Stimulated activated naive CD8-positive, alpha-beta T cell treated with anti-CD3 and anti-CD28 coated beads, Interleukin-15, amount 100 ng/mL, for 72 hours (primary cell): ENCODE data around the gene NFIA.

Experiments
- ATAC-seq: fragments of 150-1000 bp; cut with Tn5 transposase; 2 replicates; pipeline ENCODE4 v1.10.0; 2021; ENCODE audit warnings: mild to moderate bottlenecking, moderate library complexity
- DNase-seq, 2 donors: peaks; one replicate each; pipeline ENCODE4 v3.0.0; 2021 to 2022
- H3K27ac Mint-ChIP-seq, 2 donors: one replicate each; pipeline ENCODE4 v1.8.0; 2022; ENCODE audit warnings: mild to moderate bottlenecking in 2 of 2, mixed read lengths in 2 of 2, moderate library complexity in 2 of 2
- H3K27me3 Mint-ChIP-seq: one replicate; pipeline ENCODE4 v1.8.0; 2022; ENCODE audit warnings: mixed read lengths
- H3K4me1 Mint-ChIP-seq: one replicate; pipeline ENCODE4 v1.8.0; 2022; ENCODE audit warnings: mild to moderate bottlenecking, mixed read lengths
- H3K4me3 Mint-ChIP-seq, 2 donors: one replicate each; pipeline ENCODE4 v1.8.0; 2022; ENCODE audit warnings: mild to moderate bottlenecking in 2 of 2, mixed read lengths in 2 of 2, moderate library complexity in 1 of 2
- H3K9me3 Mint-ChIP-seq, 2 donors: one replicate each; pipeline ENCODE4 v1.8.0; 2022; ENCODE audit warnings: mixed read lengths in 2 of 2

The NFIA gene

DNA sequence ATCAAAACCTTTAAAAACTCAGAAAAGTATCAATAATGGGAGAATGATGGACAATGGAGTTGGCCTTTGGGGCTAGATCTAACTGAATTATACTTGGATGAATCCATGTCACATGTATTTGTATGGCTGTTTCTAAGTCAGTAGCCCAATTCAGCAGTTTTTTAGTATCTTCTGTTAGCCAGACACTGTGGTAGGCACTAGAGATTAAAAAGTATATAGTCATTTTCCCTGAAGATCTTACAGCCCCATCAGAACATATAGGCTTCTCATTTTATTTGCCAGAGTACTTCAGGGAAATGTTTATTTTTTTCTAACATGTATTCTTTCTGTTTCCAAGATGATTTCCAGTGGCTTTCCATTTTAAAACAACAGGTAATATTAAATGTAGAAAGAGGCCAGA, 273.7 kb downstream of the NFIA start:
- H3K9me3 Mint-ChIP-seq, result no peaks in the 10 kb centered on the region
- H3K4me3 Mint-ChIP-seq, result no peak overlapping the region
- no peaks in the 10 kb centered on the region for H3K4me1 Mint-ChIP-seq
- no peak for DNase-seq
- H3K27ac Mint-ChIP-seq, result no peak overlapping the region
- ATAC-seq, result no peak
- no peaks in the 10 kb centered on the region for H3K27me3 Mint-ChIP-seq

GRCh38 chr1:61356995-61357394, 274.6 kb downstream of the NFIA start:
- no peaks in the 10 kb centered on the region for H3K4me1 Mint-ChIP-seq
- ATAC-seq, result no peak
- no peak overlapping the region for H3K27ac Mint-ChIP-seq
- no peaks in the 10 kb centered on the region for H3K9me3 Mint-ChIP-seq
- H3K4me3 Mint-ChIP-seq, result no peak overlapping the region
- no peaks in the 10 kb centered on the region for H3K27me3 Mint-ChIP-seq
- no peak for DNase-seq

GRCh38 chr1:61357539-61357938, 275.2 kb downstream of the NFIA start:
- H3K27me3 Mint-ChIP-seq, result no peaks in the 10 kb centered on the region
- H3K27ac Mint-ChIP-seq, result no peak overlapping the region
- no peaks in the 10 kb centered on the region for H3K4me1 Mint-ChIP-seq
- no peaks in the 10 kb centered on the region for H3K9me3 Mint-ChIP-seq
- ATAC-seq, result no peak
- DNase-seq, result no peak
- no peak overlapping the region for H3K4me3 Mint-ChIP-seq

GRCh38 chr1:61358770-61359455, 276.6 kb downstream of the NFIA start:
- no peaks in the 10 kb centered on the region for H3K27me3 Mint-ChIP-seq
- H3K9me3 Mint-ChIP-seq, result no peaks in the 10 kb centered on the region

DNA sequence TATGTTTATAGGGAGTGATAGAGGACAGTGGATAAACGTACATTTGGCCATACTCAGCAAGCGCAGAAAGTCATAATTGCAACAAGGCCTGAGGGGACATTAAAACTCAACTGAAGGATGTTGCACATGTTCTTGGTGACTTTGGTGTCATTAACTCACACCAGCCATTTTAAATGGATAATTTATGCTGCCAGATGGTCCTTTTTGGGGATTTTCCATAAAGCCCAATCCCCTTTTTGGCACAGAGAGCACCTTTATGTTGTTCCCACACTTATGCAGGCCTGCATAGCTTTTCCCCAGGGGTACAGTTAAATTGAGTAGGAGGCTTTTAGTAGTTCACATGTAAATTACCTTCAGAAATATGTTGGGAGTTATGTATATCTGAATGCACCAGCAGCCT, 279.6 kb downstream of the NFIA start:
- Mint-ChIP-seq H3K4me1 (no peaks in the 10 kb centered on the region), H3K27ac (no peak overlapping the region), H3K4me3 (no peak overlapping the region), H3K9me3 (no peaks in the 10 kb centered on the region), H3K27me3 (no peaks in the 10 kb centered on the region)
- DNase-seq (no peak), ATAC-seq (no peak)

More at GRCh38 chr1:61358770-61359455, 276.6 kb downstream of the NFIA start:
- DNase-seq (no peak), ATAC-seq (no peak)
- Mint-ChIP-seq H3K4me3 (no peak overlapping the region), H3K27ac (peak overlapping the region in 1 of 2 donors; percentile 44), H3K4me1 (no peaks in the 10 kb centered on the region)

DNA sequence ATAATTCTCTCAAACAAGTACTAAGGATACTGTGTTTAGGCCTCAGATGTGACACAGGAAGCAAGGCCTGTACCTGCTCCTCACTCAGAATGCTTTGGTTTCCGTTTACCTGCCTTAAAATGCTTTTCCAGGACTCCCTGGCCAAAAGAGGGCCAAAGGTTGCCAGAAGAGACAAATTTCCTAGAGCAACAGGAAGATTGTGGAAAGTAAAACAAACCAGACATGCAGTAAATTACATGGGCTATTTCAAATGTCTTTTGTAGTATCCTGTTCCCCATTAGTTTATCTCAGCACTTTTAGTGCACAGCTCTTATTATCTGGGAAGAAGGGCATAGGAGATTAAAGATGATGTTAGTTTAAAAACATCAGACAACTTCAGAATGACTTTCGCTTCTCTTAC, 280.0 kb downstream of the NFIA start:
- DNase-seq, result no peak
- Mint-ChIP-seq H3K4me1 (no peaks in the 10 kb centered on the region), H3K9me3 (no peaks in the 10 kb centered on the region), H3K27me3 (no peaks in the 10 kb centered on the region), H3K4me3 (no peak overlapping the region), H3K27ac (no peak overlapping the region)
- no peak for ATAC-seq

- DNase-seq (no peak), ATAC-seq (no peak)
- H3K9me3 Mint-ChIP-seq, result no peaks in the 10 kb centered on the region
- H3K27me3 Mint-ChIP-seq, result no peaks in the 10 kb centered on the region
- H3K4me3 Mint-ChIP-seq, result no peak overlapping the region
- H3K4me1 Mint-ChIP-seq, result no peaks in the 10 kb centered on the region
- no peak overlapping the region for H3K27ac Mint-ChIP-seq
These were observed 286.0 kb downstream of the NFIA start for GRCh38 chr1:61368366-61368765.

DNA sequence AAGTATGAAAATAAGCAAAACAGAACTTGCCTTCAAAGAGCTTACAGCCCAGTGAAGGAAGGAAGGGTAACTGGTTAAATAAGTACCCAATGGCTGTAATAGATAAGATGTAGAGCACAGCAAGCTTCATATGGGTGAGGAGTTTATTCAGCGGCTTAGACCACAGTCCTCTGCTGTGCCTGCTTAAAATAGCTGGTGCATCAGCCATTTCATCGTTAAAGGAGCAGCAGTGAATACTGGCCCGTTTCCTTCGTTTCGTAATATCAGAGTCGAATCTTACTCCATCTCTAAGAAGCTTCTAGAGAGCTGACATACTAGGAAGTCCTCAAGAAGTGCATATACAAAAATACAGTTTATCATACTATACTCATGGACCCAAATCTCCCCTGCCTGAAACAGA, 286.5 kb downstream of the NFIA start:
- DNase-seq (no peak), ATAC-seq (no peak)
- no peaks in the 10 kb centered on the region for H3K9me3 Mint-ChIP-seq
- H3K4me1 Mint-ChIP-seq, result no peaks in the 10 kb centered on the region
- no peak overlapping the region for H3K4me3 Mint-ChIP-seq
- H3K27me3 Mint-ChIP-seq, result no peaks in the 10 kb centered on the region
- no peak overlapping the region for H3K27ac Mint-ChIP-seq

- H3K27ac Mint-ChIP-seq, result no peak overlapping the region
- ATAC-seq (no peak), DNase-seq (no peak)
- no peaks in the 10 kb centered on the region for H3K4me1 Mint-ChIP-seq
- no peaks in the 10 kb centered on the region for H3K9me3 Mint-ChIP-seq
- H3K4me3 Mint-ChIP-seq, result no peak overlapping the region
- H3K27me3 Mint-ChIP-seq, result no peaks in the 10 kb centered on the region
These were observed 288.0 kb downstream of the NFIA start for GRCh38 chr1:61370177-61370912.

GRCh38 chr1:61370913-61371279, 288.5 kb downstream of the NFIA start:
- ATAC-seq (no peak), DNase-seq (no peak)
- Mint-ChIP-seq H3K27me3 (no peaks in the 10 kb centered on the region), H3K4me1 (no peaks in the 10 kb centered on the region), H3K4me3 (no peak overlapping the region), H3K9me3 (no peaks in the 10 kb centered on the region), H3K27ac (no peak overlapping the region)

GRCh38 chr1:61372944-61373343, 290.6 kb downstream of the NFIA start:
- no peak overlapping the region for H3K4me3 Mint-ChIP-seq
- H3K27me3 Mint-ChIP-seq, result no peaks in the 10 kb centered on the region
- no peak for ATAC-seq
- no peaks in the 10 kb centered on the region for H3K9me3 Mint-ChIP-seq
- DNase-seq, result no peak
- peak overlapping the region in 1 of 2 donors; percentile 52 for H3K27ac Mint-ChIP-seq
- no peaks in the 10 kb centered on the region for H3K4me1 Mint-ChIP-seq

DNA sequence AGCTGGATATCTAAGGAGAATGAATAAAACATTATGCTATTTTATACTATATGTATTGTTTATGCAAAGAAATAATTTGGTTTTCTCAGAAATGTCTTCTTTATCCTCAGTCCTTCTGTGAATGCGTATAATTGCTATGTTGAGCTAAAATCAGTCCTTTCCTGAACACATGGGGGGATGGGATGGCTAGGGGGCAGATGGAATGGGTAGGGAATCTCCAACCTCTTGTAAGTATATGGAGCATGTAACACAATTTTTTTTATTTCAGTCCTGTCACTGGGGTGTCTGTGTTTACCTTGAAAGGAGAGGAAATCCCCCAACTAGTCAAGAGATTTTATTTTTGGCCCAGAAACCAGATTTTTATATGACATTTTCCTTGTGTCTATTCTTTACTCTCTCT, 291.8 kb downstream of the NFIA start:
- Mint-ChIP-seq H3K4me1 (no peaks in the 10 kb centered on the region), H3K27me3 (no peaks in the 10 kb centered on the region), H3K27ac (no peak overlapping the region), H3K4me3 (no peak overlapping the region), H3K9me3 (no peaks in the 10 kb centered on the region)
- ATAC-seq, result no peak
- no peak for DNase-seq

DNA sequence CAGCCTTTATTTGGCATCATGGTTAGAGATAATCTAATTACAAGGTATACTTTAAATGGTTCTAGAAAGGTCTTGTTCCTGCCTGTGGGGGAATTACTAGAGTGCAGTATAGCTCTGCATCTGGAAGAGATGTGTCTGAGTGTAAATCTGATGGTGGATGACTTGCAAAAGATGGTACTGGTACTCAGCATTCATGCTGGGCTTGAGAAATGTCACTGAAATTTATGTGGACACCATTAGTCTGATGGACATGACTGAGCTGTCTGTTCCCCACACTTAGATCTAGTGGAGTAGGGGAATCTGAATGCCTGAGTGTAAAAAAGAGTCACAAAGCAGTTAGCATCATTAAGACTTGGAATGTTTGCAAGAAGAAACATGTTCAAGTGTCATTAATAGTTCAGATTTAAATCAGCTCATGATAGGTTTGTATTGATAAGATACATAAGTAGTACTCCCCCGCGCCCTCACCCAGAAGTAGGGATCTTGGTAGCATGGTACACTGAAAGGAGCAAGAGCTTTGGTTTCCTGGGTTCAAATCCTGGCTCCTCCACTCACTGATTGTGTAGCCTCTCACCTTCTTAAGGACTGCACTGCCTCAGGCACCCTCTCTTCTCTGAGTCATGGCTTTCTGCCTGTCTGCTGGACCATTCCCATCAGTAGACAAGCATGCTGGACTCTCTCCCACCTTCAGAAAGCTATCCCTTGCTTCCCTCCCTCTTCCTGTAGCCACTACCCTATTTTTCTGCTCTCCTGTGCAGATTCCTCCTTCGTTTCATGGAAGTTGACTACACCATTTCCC, 292.9 kb downstream of the NFIA start:
- H3K27me3 Mint-ChIP-seq, result no peaks in the 10 kb centered on the region
- no peaks in the 10 kb centered on the region for H3K9me3 Mint-ChIP-seq
- no peak for DNase-seq
- H3K4me1 Mint-ChIP-seq, result no peaks in the 10 kb centered on the region
- peak overlapping the region in 1 of 2 donors; percentile 2 for H3K27ac Mint-ChIP-seq
- no peak for ATAC-seq
- H3K4me3 Mint-ChIP-seq, result no peak overlapping the region

GRCh38 chr1:61376151-61376550, 293.8 kb downstream of the NFIA start:
- no peak overlapping the region for H3K27ac Mint-ChIP-seq
- H3K4me1 Mint-ChIP-seq, result no peaks in the 10 kb centered on the region
- no peaks in the 10 kb centered on the region for H3K27me3 Mint-ChIP-seq
- H3K4me3 Mint-ChIP-seq, result no peak overlapping the region
- no peak for DNase-seq
- H3K9me3 Mint-ChIP-seq, result no peaks in the 10 kb centered on the region
- no peak for ATAC-seq

DNA sequence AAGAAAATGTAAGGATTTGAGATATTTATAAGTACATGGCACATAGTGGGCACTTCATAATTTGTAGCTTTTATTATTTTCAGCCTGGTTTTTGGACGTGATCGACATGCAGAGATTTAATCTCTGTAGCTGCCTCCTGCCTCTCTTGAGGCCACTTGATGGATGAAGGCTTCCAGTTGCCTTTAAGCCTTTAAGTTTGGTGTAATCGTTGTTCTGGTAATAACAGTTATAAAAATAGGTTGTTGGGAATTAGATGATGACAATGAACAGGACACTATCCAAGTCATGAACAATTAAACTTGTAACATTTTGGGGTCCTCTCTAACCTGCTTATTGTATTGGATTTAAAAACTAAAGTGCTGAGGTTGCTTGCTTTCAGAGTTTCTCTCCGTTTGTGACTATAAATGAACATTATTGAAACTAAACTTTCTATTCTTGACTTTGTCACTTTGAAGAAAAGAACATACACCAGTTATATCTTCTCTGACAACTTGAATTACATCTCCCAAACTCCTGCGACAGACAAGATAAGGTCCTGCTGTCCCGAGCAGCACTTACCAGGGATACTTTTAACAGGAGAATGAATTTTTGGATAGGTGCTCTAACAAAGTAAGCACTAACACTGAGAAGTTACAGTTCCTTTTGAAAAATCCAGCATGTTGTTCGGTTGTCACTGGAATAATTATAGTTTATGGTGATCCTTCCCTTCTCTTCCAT, 295.0 kb downstream of the NFIA start:
- DNase-seq, result no peak
- Mint-ChIP-seq H3K9me3 (no peaks in the 10 kb centered on the region), H3K27me3 (no peaks in the 10 kb centered on the region), H3K4me1 (no peaks in the 10 kb centered on the region), H3K4me3 (no peak overlapping the region), H3K27ac (no peak overlapping the region)
- no peak for ATAC-seq
